Mammary epithelial cell (primary cell): ENCODE data around the gene CORO2A.

Experiments used
- CTCF ChIP-seq, 2 donors: IDR thresholded peaks in 1 of 2; conservative IDR thresholded peaks in 1 of 2; 2 replicates each; pipeline ENCODE4 v1.5.1; 2011 to 2012; ENCODE audit warnings: inconsistent platforms in 2 of 2, low read length in 2 of 2, mild to moderate bottlenecking in 2 of 2, control low read depth in 1 of 2, low read depth in 1 of 2; ENCODE audit not compliant: insufficient read depth in 1 of 2; ENCODE audit errors: extremely low read depth in 1 of 2
- EZH2 ChIP-seq: IDR thresholded peaks from 2 replicates; pipeline ENCODE4 v1.6.1; 2012; ENCODE audit warnings: low read length, inconsistent platforms, borderline replicate concordance

- TF ChIP-seq CTCF (conservative IDR thresholded peaks at IDR 0.05 in 1 of 2, IDR thresholded peaks at IDR 0.05 in 1 of 2; ENCODE audit: extremely low read depth in 1 of 2, insufficient read depth in 1 of 2, low read depth in 1 of 2, low read length in 2 of 2), result no peak
- no peak for TF ChIP-seq EZH2
Observed at GRCh38 chr9:98199388-98200033, 7.1 kb upstream of the CORO2A start.
